Stimulated activated CD8-positive, alpha-beta memory T cell treated with anti-CD3 and anti-CD28 coated beads, Interleukin-2, amount 100 ng/mL, for 1 hour (primary cell): ENCODE results near the gene ABHD4.
"Not testable (repeated sequence)": the region's sequence is repeated elsewhere in the genome, so short reads cannot be mapped to it uniquely, and the experiment has no call there.

ENCODE experiments used
- DNase-seq, 2 donors: peaks; one replicate each; pipeline ENCODE4 v3.0.0-alpha.2; 2020; ENCODE audit warnings: low read depth in 2 of 2

The ABHD4 gene

GRCh38 chr14:22627506-22628263 is 29.6 kb downstream of the ABHD4 start:
- DNase-seq, result no peak

DNA sequence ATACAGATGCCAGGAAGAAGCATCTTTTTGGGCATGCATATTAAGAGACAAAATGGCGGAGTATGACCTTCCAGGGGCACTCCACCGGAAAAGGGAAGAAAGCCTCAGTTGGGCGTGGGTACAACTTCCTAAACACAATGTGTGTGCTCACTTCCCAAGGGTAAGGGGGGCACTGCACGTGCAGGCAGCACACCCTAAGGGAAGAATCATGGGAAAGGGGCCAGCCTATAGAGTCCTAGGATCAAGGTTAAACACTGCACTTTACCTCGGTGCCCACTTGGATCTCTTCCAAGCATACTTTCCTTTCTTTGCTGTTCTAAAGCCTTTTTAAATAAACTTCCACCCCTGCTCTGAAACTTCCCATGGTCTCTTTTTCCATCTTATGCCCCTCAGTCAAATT is 31.3 kb downstream of the ABHD4 start:
- no peak for DNase-seq

GRCh38 chr14:22630066-22630465 is 32.0 kb downstream of the ABHD4 start:
- DNase-seq, result no peak

- DNase-seq, result no peak
Observed at GRCh38 chr14:22630486-22630885, 32.4 kb downstream of the ABHD4 start.

- no peak for DNase-seq
Observed at GRCh38 chr14:22634233-22634900, 36.3 kb downstream of the ABHD4 start.

DNA sequence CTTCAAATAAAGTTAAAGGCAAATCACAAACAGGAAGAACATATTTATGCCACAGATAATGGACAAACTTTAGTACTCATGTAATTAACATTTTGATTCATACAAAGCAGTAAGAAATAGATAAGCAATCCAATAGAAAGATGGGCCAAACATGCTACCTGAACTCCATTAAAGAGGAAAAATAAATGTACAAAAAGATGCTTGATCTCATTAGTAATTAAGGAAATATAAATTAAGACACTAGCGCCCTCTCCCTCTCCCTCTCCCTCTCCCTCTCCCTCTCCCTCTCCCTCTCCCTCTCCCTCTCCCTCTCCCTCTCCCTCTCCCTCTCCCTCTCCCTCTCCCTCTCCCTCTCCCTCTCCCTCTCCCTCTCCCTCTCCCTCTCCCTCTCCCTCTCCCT is 37.9 kb downstream of the ABHD4 start:
- not testable (repeated sequence) for DNase-seq

DNA sequence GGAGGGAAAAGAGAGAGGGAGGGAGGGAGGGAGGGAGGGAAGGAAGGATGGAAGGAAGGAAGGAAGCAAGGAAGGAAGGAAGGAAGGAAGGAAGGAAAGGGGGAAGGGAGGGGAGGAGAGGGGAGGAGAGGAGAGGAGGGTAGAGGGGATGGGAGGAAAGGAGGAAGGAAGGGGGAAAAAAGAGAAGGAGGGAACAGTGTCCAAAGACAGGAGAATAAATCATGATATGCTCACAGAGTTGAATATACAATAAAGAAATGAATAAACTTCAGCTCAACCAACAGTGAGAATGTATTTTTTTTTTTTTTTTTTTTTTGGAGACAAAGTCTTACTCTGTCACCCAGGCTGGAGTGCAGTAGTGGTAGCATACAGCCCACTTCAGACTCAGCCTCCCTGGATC is 42.1 kb downstream of the ABHD4 start:
- no peak for DNase-seq

GRCh38 chr14:22641846-22642245 is 43.7 kb downstream of the ABHD4 start:
- no peak for DNase-seq

GRCh38 chr14:22644305-22644635 is 46.2 kb downstream of the ABHD4 start, which contains the start of gene OR6J1:
OR6J1 (minus strand) TSS chr14:22644352; CDS start chr14:22634811, 9,541 bp downstream.
- no peak for DNase-seq

DNA sequence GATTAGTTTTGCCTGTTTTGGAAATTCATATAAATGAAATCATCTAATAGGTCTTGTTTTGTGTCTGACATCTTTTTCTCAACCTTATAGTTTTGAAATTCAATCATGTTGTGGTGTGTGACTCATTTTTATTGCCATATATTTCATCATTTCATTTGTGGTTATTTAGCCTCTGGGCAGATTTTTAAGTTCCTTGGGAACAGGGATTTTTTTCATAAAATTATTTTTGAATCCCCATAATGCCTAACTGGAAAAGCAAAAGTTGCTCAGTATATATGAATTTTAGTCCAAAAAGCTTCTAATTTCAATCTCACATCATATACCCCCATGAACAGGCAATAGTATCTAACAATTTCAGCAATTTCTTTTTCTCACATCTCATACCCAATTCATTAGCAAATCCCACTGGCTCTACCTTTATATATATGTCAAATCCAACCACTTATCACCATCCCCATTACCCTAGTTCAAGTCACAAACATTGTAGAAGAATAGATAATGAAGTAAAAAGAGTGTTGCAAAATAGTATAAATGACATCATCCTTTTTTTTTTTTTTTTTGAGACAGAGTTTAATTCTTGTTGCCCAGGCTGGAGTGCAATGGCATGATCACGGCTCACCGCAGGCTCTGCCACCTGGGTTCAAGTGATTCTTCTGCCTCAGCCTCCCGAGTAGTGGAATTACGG is 48.6 kb downstream of the ABHD4 start:
- DNase-seq, result no peak

DNA sequence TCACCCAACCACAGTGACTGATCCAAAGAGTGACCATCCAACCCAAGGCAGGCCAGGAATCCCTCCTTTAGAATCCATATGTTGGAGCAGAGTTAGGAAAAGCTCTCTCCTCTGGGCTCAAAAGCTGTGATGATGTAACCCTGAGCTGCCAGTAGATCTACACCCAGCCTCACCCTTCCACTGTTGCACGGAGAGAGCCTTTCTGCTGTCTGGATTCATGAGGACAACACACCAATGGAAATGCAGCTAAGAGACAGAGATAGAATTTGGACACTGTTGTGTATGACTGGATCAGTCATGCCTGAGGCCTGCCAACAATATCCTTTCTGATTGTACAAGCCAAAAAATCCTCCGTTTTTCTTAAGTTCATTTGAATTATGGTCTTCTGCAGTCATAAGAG is 50.4 kb downstream of the ABHD4 start:
- DNase-seq, result no peak

GRCh38 chr14:22650046-22650739 is 52.1 kb downstream of the ABHD4 start:
- no peak for DNase-seq

GRCh38 chr14:22650960-22651521 is 52.9 kb downstream of the ABHD4 start:
- no peak for DNase-seq

GRCh38 chr14:22651586-22651985 is 53.5 kb downstream of the ABHD4 start:
- no peak for DNase-seq

- DNase-seq, result peak in 1 of 2 donors; percentile 21
Observed at GRCh38 chr14:22653012-22653621, 55.0 kb downstream of the ABHD4 start.

- no peak for DNase-seq
Observed at GRCh38 chr14:22656226-22656625, 58.1 kb downstream of the ABHD4 start.

DNA sequence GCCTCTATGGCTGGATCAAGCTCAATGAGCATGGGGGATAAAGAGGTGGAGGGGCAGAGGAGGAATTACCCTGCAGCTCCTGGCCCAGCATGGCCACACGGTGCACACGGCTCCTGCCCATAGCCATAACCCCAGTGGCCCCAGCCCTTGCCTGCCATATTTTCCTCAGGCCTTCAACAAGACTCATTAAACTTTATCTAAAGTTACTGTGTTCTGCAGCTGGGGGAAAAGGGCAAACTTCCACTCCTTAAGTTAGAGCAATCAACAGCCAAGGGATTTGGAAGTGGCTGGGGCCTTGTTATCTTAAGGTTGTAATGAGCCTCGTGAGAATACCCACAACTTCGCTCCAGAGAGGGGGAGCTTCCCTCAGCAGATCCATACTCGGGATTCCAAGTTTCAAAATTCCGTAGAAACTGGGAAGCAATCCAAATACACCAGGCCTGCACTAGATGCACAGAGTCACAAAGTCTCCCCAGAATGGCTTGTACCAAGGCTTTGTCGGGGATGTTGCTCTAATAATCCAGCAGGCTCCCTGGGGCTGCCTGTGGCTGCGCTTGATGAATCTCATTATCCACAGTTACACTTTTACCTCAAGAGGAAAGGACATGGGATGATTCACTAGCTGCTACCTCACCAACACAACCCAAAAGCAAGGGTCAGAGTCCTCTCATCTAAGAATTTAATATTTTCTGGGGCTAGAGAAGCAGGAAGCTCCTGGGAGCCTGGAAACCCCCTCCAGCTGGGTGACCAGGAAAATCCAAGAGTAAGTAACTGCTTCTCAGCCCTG is 59.0 kb downstream of the ABHD4 start:
- no peak for DNase-seq

DNA sequence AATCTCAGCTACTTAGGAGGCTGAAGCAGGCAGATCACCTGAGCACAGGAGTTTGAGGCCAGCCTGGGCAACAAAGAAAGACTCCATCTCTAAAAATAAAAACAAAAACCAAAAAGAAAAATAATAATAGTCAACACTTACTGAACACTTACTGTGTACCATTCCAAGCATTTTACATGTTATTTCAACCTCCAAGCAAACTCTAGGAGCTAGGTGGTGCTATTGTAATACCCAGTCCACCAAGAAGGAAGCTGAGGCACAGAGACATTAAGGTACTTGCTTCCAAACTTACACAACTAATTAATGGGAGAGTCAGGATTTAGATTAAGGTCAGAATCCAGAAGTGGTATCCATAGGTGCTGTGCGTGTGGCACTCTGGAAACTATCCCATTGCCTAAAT is 59.8 kb downstream of the ABHD4 start:
- no peak for DNase-seq

GRCh38 chr14:22658946-22659345 is 60.8 kb downstream of the ABHD4 start:
- no peak for DNase-seq

DNA sequence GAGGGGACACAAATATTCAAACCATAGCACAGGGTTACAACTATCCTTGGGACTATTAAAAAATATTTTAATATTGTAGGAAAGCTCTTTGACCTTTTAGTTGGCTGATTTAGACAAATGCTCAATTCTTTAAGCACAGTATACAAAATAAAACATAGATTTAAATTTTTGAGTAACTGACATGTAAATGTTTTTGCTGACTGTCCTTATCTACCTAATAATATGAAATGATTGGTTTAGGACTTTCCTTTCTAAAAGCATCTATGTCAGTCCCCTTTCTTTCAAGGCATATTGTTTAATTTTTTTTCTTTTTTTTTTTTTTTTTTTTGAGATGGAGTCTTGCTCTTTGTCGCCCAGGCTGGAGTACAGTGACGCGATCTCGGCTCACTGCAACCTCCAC is 62.6 kb downstream of the ABHD4 start:
- no peak for DNase-seq
